HUES48 (cell line): ENCODE results near the gene CDC14B.
"Not testable (repeated sequence)": the region's sequence is repeated elsewhere in the genome, so short reads cannot be mapped to it uniquely, and the experiment has no call there.

Experiments used
- H3K27ac ChIP-seq: one replicate; pipeline ENCODE4 v1.7.0; 2013; ENCODE audit warnings: low read depth, low read length, inconsistent platforms
- H3K27me3 ChIP-seq: 2 replicates; pipeline ENCODE4 v1.6.1; 2013; ENCODE audit warnings: mild to moderate bottlenecking, low read length; ENCODE audit not compliant: control insufficient read depth, insufficient read depth
- H3K36me3 ChIP-seq: 2 replicates; pipeline ENCODE4 v1.6.1; 2013; ENCODE audit warnings: low read length; ENCODE audit not compliant: control insufficient read depth, insufficient read depth
- H3K4me1 ChIP-seq: 2 replicates; pipeline ENCODE4 v1.6.1; 2013; ENCODE audit warnings: mild to moderate bottlenecking, low read length; ENCODE audit not compliant: control insufficient read depth, insufficient read depth
- H3K4me3 ChIP-seq: 2 replicates; pipeline ENCODE4 v1.5.1; 2013; ENCODE audit warnings: mild to moderate bottlenecking, low read depth, low read length
- H3K9ac ChIP-seq: 2 replicates; pipeline ENCODE4 v1.6.1; 2013; ENCODE audit warnings: mild to moderate bottlenecking, low read depth, low read length, moderate library complexity
- H3K9me3 ChIP-seq: 2 replicates; pipeline ENCODE4 v1.6.1; 2013; ENCODE audit warnings: low read length; ENCODE audit not compliant: control insufficient read depth, insufficient read depth

The CDC14B gene

GRCh38 chr9:96585426-96585825, 34.2 kb downstream of the CDC14B start:
- H3K9me3 ChIP-seq = no peaks in the 10 kb centered on the region
- H3K27me3 ChIP-seq = no peaks in the 10 kb centered on the region
- no peak overlapping the region for H3K4me3 ChIP-seq
- H3K4me1 ChIP-seq = peaks cover 26% of the 10 kb centered on the region
- H3K36me3 ChIP-seq = no peaks in the 10 kb centered on the region
- H3K9ac ChIP-seq = no peak overlapping the region
- no peak overlapping the region for H3K27ac ChIP-seq

- H3K27me3 ChIP-seq, H3K9me3 ChIP-seq, H3K27ac ChIP-seq, H3K36me3 ChIP-seq, H3K9ac ChIP-seq, H3K4me3 ChIP-seq: not testable (repeated sequence)
- peaks cover 26% of the 10 kb centered on the region for H3K4me1 ChIP-seq
Observed at GRCh38 chr9:96582199-96582598, 37.4 kb downstream of the CDC14B start.

GRCh38 chr9:96581786-96582185, 37.9 kb downstream of the CDC14B start:
- no peaks in the 10 kb centered on the region for H3K36me3 ChIP-seq
- H3K9me3 ChIP-seq = no peaks in the 10 kb centered on the region
- no peaks in the 10 kb centered on the region for H3K27me3 ChIP-seq
- H3K4me3 ChIP-seq = no peak overlapping the region
- peaks cover 26% of the 10 kb centered on the region for H3K4me1 ChIP-seq
- H3K27ac ChIP-seq = no peak overlapping the region
- H3K9ac ChIP-seq = no peak overlapping the region

- Histone ChIP-seq H3K4me1 (peaks cover 26% of the 10 kb centered on the region), H3K9ac (no peak overlapping the region), H3K27ac (no peak overlapping the region), H3K36me3 (no peaks in the 10 kb centered on the region), H3K4me3 (no peak overlapping the region), H3K27me3 (no peaks in the 10 kb centered on the region), H3K9me3 (no peaks in the 10 kb centered on the region)
Observed at GRCh38 chr9:96581301-96581700, 38.3 kb downstream of the CDC14B start.

GRCh38 chr9:96574931-96575351, 44.7 kb downstream of the CDC14B start:
- H3K9me3 ChIP-seq = no peaks in the 10 kb centered on the region
- H3K27ac ChIP-seq = no peak overlapping the region
- H3K4me3 ChIP-seq = no peak overlapping the region
- H3K36me3 ChIP-seq = no peaks in the 10 kb centered on the region
- no peaks in the 10 kb centered on the region for H3K27me3 ChIP-seq
- H3K4me1 ChIP-seq = peaks cover 12% of the 10 kb centered on the region
- no peak overlapping the region for H3K9ac ChIP-seq

- H3K4me1 ChIP-seq = peaks cover 12% of the 10 kb centered on the region
- H3K36me3 ChIP-seq = no peaks in the 10 kb centered on the region
- H3K4me3 ChIP-seq = no peak overlapping the region
- H3K27ac ChIP-seq = no peak overlapping the region
- no peak overlapping the region for H3K9ac ChIP-seq
- no peaks in the 10 kb centered on the region for H3K9me3 ChIP-seq
- H3K27me3 ChIP-seq = no peaks in the 10 kb centered on the region
Observed at GRCh38 chr9:96574455-96574854, 45.2 kb downstream of the CDC14B start.

- H3K4me1 ChIP-seq = peaks cover 26% of the 10 kb centered on the region
- H3K9ac ChIP-seq = no peak overlapping the region
- peaks cover under 1% of the 10 kb centered on the region; the same call in 1 of the 2 replicates for H3K36me3 ChIP-seq
- H3K27me3 ChIP-seq = no peaks in the 10 kb centered on the region
- H3K27ac ChIP-seq = peak overlapping the region; percentile 59
- no peaks in the 10 kb centered on the region for H3K9me3 ChIP-seq
- H3K4me3 ChIP-seq = peak overlapping the region; percentile 58
Observed at GRCh38 chr9:96567203-96567700, 52.4 kb downstream of the CDC14B start.

GRCh38 chr9:96566498-96567202, 53.0 kb downstream of the CDC14B start:
- Histone ChIP-seq H3K27ac (peak overlapping the region; percentile 59), H3K9me3 (no peaks in the 10 kb centered on the region), H3K4me3 (peak overlapping the region; percentile 58), H3K9ac (no peak overlapping the region), H3K27me3 (no peaks in the 10 kb centered on the region), H3K36me3 (peaks cover 6% of the 10 kb centered on the region), H3K4me1 (peaks cover 24% of the 10 kb centered on the region)

GRCh38 chr9:96565671-96566497, 53.8 kb downstream of the CDC14B start:
- Histone ChIP-seq H3K9ac (no peak overlapping the region), H3K27ac (peak overlapping the region; percentile 59), H3K36me3 (peaks cover 7% of the 10 kb centered on the region), H3K4me1 (peaks cover 24% of the 10 kb centered on the region), H3K27me3 (no peaks in the 10 kb centered on the region), H3K9me3 (no peaks in the 10 kb centered on the region), H3K4me3 (peak overlapping the region; percentile 58)

- Histone ChIP-seq H3K4me1 (peaks cover 23% of the 10 kb centered on the region), H3K36me3 (peaks cover 7% of the 10 kb centered on the region), H3K9ac (no peak overlapping the region), H3K27me3 (no peaks in the 10 kb centered on the region), H3K9me3 (no peaks in the 10 kb centered on the region), H3K27ac (no peak overlapping the region), H3K4me3 (no peak overlapping the region)
Observed at GRCh38 chr9:96564217-96564616, 55.4 kb downstream of the CDC14B start.

GRCh38 chr9:96559339-96559943, 60.2 kb downstream of the CDC14B start:
- H3K36me3 ChIP-seq = peaks cover 7% of the 10 kb centered on the region
- H3K27ac ChIP-seq = no peak overlapping the region
- H3K4me3 ChIP-seq = no peak overlapping the region
- H3K27me3 ChIP-seq = no peaks in the 10 kb centered on the region
- no peak overlapping the region for H3K9ac ChIP-seq
- H3K4me1 ChIP-seq = peaks cover 30% of the 10 kb centered on the region
- no peaks in the 10 kb centered on the region for H3K9me3 ChIP-seq
